GM18870 (cell line): ENCODE results near the gene MMEL1.
A peak's percentile ranks its signal among the peaks of the same experiment; 100 is the strongest.

Experiments
- ATAC-seq: cut with Tn5 transposase; IDR thresholded peaks from one replicate; pipeline ENCODE4 v1.9.1; 2021; ENCODE audit warnings: moderate library complexity; ENCODE audit not compliant: unreplicated experiment

MMEL1 gene

GRCh38 chr1:2547210-2548067 is 85.4 kb downstream of the MMEL1 start:
- ATAC-seq = no peak

- ATAC-seq = peak; percentile 36
Measured at GRCh38 chr1:2546515-2547209, 86.2 kb downstream of the MMEL1 start.

- peak; percentile 13 for ATAC-seq
Measured at GRCh38 chr1:2545754-2546514, 86.9 kb downstream of the MMEL1 start.

GRCh38 chr1:2544875-2545640 is 87.8 kb downstream of the MMEL1 start:
- no peak for ATAC-seq

GRCh38 chr1:2544093-2544874 is 88.5 kb downstream of the MMEL1 start:
- ATAC-seq = no peak

GRCh38 chr1:2543543-2544092 is 89.2 kb downstream of the MMEL1 start:
- ATAC-seq = no peak

GRCh38 chr1:2542246-2542915 is 90.4 kb downstream of the MMEL1 start:
- no peak for ATAC-seq

GRCh38 chr1:2541619-2542245 is 91.1 kb downstream of the MMEL1 start:
- no peak for ATAC-seq

GRCh38 chr1:2540816-2541492 is 91.9 kb downstream of the MMEL1 start:
- ATAC-seq = no peak
